IPS-20b (cell line): ENCODE results near the gene APBA2.

Source experiments
- H3K27ac ChIP-seq: one replicate; pipeline ENCODE4 v1.5.1; 2013; ENCODE audit warnings: low read length
- H3K27me3 ChIP-seq: 2 replicates; pipeline ENCODE4 v1.6.1; 2013; ENCODE audit warnings: mild to moderate bottlenecking, low read length, inconsistent platforms; ENCODE audit not compliant: insufficient read depth
- H3K36me3 ChIP-seq: 2 replicates; pipeline ENCODE4 v1.6.1; 2013; ENCODE audit warnings: low read depth, mild to moderate bottlenecking, inconsistent platforms, low read length, moderate library complexity; ENCODE audit not compliant: insufficient read depth
- H3K4me1 ChIP-seq: 2 replicates; pipeline ENCODE4 v1.6.1; 2013; ENCODE audit warnings: mild to moderate bottlenecking, control low read depth, inconsistent platforms, low read length, moderate library complexity; ENCODE audit not compliant: insufficient read depth
- H3K4me3 ChIP-seq: 2 replicates; pipeline ENCODE4 v1.5.1; 2013; ENCODE audit warnings: mild to moderate bottlenecking, low read length, inconsistent platforms
- H3K9ac ChIP-seq: 2 replicates; pipeline ENCODE4 v1.6.1; 2013; ENCODE audit warnings: low read depth, mild to moderate bottlenecking, inconsistent platforms, low read length, moderate library complexity
- H3K9me3 ChIP-seq: 2 replicates; pipeline ENCODE4 v1.6.1; 2013; ENCODE audit warnings: mild to moderate bottlenecking, low read depth, low read length, inconsistent platforms; ENCODE audit not compliant: insufficient read depth

APBA2 gene

GRCh38 chr15:29081781-29082180, 196.0 kb downstream of the APBA2 start:
- Histone ChIP-seq H3K27ac (no peak overlapping the region), H3K9ac (no peak overlapping the region), H3K27me3 (no peaks in the 10 kb centered on the region), H3K4me1 (no peaks in the 10 kb centered on the region), H3K9me3 (peaks cover 3% of the 10 kb centered on the region; the same call in 1 of the 2 replicates), H3K36me3 (no peaks in the 10 kb centered on the region), H3K4me3 (no peak overlapping the region)

- no peak overlapping the region for H3K27ac ChIP-seq
Measured at GRCh38 chr15:29083161-29083560, 197.4 kb downstream of the APBA2 start.

GRCh38 chr15:29083858-29084257, 198.1 kb downstream of the APBA2 start:
- Histone ChIP-seq H3K9me3 (peaks cover 3% of the 10 kb centered on the region; the same call in 1 of the 2 replicates), H3K9ac (no peak overlapping the region), H3K36me3 (no peaks in the 10 kb centered on the region), H3K27ac (no peak overlapping the region), H3K4me3 (no peak overlapping the region), H3K27me3 (no peaks in the 10 kb centered on the region), H3K4me1 (no peaks in the 10 kb centered on the region)

More at GRCh38 chr15:29083161-29083560, 197.4 kb downstream of the APBA2 start:
- H3K9me3 ChIP-seq: peaks cover 3% of the 10 kb centered on the region; the same call in 1 of the 2 replicates
- H3K9ac ChIP-seq: no peak overlapping the region
- H3K36me3 ChIP-seq: no peaks in the 10 kb centered on the region
- H3K4me3 ChIP-seq: no peak overlapping the region
- no peaks in the 10 kb centered on the region for H3K4me1 ChIP-seq
- no peaks in the 10 kb centered on the region for H3K27me3 ChIP-seq

GRCh38 chr15:29086001-29086400, 200.2 kb downstream of the APBA2 start:
- Histone ChIP-seq H3K4me3 (no peak overlapping the region), H3K4me1 (no peaks in the 10 kb centered on the region), H3K36me3 (no peaks in the 10 kb centered on the region), H3K27me3 (no peaks in the 10 kb centered on the region), H3K9me3 (peaks cover 3% of the 10 kb centered on the region; the same call in 1 of the 2 replicates), H3K27ac (no peak overlapping the region), H3K9ac (no peak overlapping the region)

- H3K36me3 ChIP-seq: no peaks in the 10 kb centered on the region
- H3K9ac ChIP-seq: no peak overlapping the region
- no peaks in the 10 kb centered on the region for H3K4me1 ChIP-seq
- no peaks in the 10 kb centered on the region for H3K27me3 ChIP-seq
- H3K4me3 ChIP-seq: no peak overlapping the region
- no peak overlapping the region for H3K27ac ChIP-seq
- peaks cover 3% of the 10 kb centered on the region; the same call in 1 of the 2 replicates for H3K9me3 ChIP-seq
Measured at GRCh38 chr15:29086891-29087290, 201.1 kb downstream of the APBA2 start.

- peaks cover 3% of the 10 kb centered on the region; the same call in 1 of the 2 replicates for H3K9me3 ChIP-seq
- H3K36me3 ChIP-seq: no peaks in the 10 kb centered on the region
- H3K4me3 ChIP-seq: no peak overlapping the region
- no peak overlapping the region for H3K27ac ChIP-seq
- no peaks in the 10 kb centered on the region for H3K27me3 ChIP-seq
- H3K4me1 ChIP-seq: no peaks in the 10 kb centered on the region
- no peak overlapping the region for H3K9ac ChIP-seq
Measured at GRCh38 chr15:29087521-29088285, 201.9 kb downstream of the APBA2 start.

GRCh38 chr15:29088666-29089065, 202.9 kb downstream of the APBA2 start:
- no peak overlapping the region for H3K9ac ChIP-seq
- H3K36me3 ChIP-seq: no peaks in the 10 kb centered on the region
- no peaks in the 10 kb centered on the region for H3K4me1 ChIP-seq
- H3K27me3 ChIP-seq: no peaks in the 10 kb centered on the region
- no peak overlapping the region for H3K27ac ChIP-seq
- H3K9me3 ChIP-seq: peaks cover 3% of the 10 kb centered on the region; the same call in 1 of the 2 replicates
- H3K4me3 ChIP-seq: no peak overlapping the region

GRCh38 chr15:29089731-29090616, 204.2 kb downstream of the APBA2 start:
- H3K9ac ChIP-seq: no peak overlapping the region
- H3K27ac ChIP-seq: no peak overlapping the region
- no peak overlapping the region for H3K4me3 ChIP-seq
- H3K9me3 ChIP-seq: no peaks in the 10 kb centered on the region
- no peaks in the 10 kb centered on the region for H3K4me1 ChIP-seq
- no peaks in the 10 kb centered on the region for H3K27me3 ChIP-seq
- H3K36me3 ChIP-seq: no peaks in the 10 kb centered on the region

- Histone ChIP-seq H3K36me3 (no peaks in the 10 kb centered on the region), H3K9me3 (no peaks in the 10 kb centered on the region), H3K9ac (no peak overlapping the region), H3K4me3 (no peak overlapping the region), H3K27me3 (no peaks in the 10 kb centered on the region), H3K4me1 (no peaks in the 10 kb centered on the region), H3K27ac (no peak overlapping the region)
Measured at GRCh38 chr15:29090617-29091466, 205.1 kb downstream of the APBA2 start.

GRCh38 chr15:29091666-29092065, 205.9 kb downstream of the APBA2 start:
- Histone ChIP-seq H3K4me1 (no peaks in the 10 kb centered on the region), H3K9ac (no peak overlapping the region), H3K27ac (no peak overlapping the region), H3K27me3 (no peaks in the 10 kb centered on the region), H3K4me3 (no peak overlapping the region), H3K9me3 (no peaks in the 10 kb centered on the region), H3K36me3 (no peaks in the 10 kb centered on the region)

- Histone ChIP-seq H3K4me3 (no peak overlapping the region), H3K36me3 (no peaks in the 10 kb centered on the region), H3K9ac (no peak overlapping the region), H3K27me3 (no peaks in the 10 kb centered on the region), H3K9me3 (no peaks in the 10 kb centered on the region), H3K4me1 (no peaks in the 10 kb centered on the region), H3K27ac (no peak overlapping the region)
Measured at GRCh38 chr15:29092376-29093064, 206.7 kb downstream of the APBA2 start.
